ENCODE results near the gene SEMA3E.
"Not testable (repeated sequence)": the region's sequence is repeated elsewhere in the genome, so short reads cannot be mapped to it uniquely, and the experiment has no call there.

Gene SEMA3E

DNA sequence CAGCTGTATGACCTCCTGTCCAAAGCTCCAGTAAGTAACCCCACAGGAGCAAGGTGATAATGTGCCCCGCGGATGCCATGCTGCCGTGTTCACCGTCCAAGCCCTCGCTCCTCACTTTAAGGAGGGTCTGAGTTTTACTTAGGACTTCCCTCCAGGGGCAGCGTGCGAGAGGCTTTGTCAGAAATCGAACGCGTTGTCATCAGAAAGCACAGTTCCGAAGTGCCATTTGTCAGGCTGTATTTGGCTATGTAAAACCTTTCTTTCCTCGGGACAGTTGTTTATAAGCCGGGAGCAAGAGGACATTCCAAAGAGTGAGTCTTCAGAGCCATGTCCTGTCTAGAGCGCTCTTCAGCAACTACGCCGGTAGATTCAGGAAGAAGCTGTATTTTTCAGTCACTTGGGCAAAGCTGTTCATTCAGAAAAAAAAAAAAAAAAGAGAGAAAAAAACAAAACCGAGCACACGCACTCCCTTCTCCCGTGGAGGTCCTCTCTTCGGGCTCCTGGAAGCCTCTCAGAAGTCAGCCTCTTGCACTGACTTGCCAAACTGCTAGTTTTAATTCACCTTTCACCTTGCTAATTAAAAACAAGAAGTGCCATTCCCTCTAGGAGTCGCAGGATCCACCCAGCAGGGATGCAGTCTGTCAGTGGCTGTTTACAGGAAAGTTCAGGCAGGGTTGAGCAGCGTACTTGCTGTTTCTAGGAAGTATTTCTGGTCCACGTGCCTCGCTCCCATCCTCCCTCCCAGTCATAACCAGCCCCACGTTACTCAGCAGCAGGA is at the start of gene SEMA3E:
Gene SEMA3E, minus strand, starts transcription at position 676 of the 778 bp plus-strand sequence.
- DNase-seq (ENCODE audit: low read depth, low spot score): no peak

GRCh38 chr7:83697804-83698530 is 49.0 kb upstream of the SEMA3E start:
- DNase-seq (ENCODE audit: low read depth, low spot score): no peak

GRCh38 chr7:83696101-83696500 is 47.2 kb upstream of the SEMA3E start:
- DNase-seq (ENCODE audit: low read depth, low spot score): no peak

- no peak for DNase-seq (ENCODE audit: low read depth, low spot score)
Measured at GRCh38 chr7:83695128-83695960, 46.4 kb upstream of the SEMA3E start.

DNA sequence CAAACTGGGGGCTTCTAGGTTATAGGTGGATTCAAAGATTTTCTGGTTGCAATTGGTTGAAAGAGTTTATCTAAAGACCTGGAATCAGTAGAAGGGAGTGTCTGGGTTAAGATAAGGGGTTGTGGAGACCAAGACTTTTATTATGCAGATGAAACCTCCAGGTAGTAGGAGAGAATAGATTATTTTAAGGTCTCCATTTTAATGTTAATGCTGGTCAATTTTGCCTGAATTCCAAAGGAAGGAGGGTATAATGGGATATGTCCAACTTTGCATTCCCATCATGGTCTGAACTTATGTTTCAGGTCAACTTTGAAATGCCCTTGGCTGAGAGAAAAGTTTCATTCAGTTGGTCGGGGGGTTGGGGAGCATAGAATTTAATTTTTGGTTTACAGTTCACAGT is 44.3 kb upstream of the SEMA3E start:
- no peak for DNase-seq (ENCODE audit: low read depth, low spot score)

GRCh38 chr7:83691095-83691494 is 42.2 kb upstream of the SEMA3E start:
- no peak for DNase-seq (ENCODE audit: low read depth, low spot score)

GRCh38 chr7:83689855-83690254 is 40.9 kb upstream of the SEMA3E start:
- no peak for DNase-seq (ENCODE audit: low read depth, low spot score)

DNA sequence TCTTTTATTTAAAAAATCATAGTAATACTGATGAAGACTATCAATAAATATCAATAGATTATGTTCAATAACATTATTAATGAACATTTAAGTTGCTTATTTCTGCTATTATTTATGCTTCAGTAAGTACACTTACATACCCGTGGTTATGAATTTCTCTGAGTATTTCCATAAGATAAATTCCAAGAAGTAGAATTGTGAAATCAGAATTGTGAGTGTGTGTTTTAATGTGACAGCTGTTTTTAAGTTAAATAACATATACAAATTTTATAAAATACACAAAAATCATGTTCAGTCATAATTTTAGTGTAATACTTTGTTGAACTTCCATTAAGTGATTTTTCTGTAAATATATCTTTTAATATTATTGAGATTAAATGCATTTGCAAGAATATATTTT is 37.5 kb upstream of the SEMA3E start:
- no peak for DNase-seq (ENCODE audit: low read depth, low spot score)

- no peak for DNase-seq (ENCODE audit: low read depth, low spot score)
Measured at GRCh38 chr7:83684928-83685327, 36.0 kb upstream of the SEMA3E start.

- no peak for DNase-seq (ENCODE audit: low read depth, low spot score)
Measured at GRCh38 chr7:83681200-83681778, 32.4 kb upstream of the SEMA3E start.

- DNase-seq (ENCODE audit: low read depth, low spot score): no peak
Measured at GRCh38 chr7:83677180-83677866, 28.4 kb upstream of the SEMA3E start.

GRCh38 chr7:83673291-83673690 is 24.4 kb upstream of the SEMA3E start:
- not testable (repeated sequence) for DNase-seq (ENCODE audit: low read depth, low spot score)

DNA sequence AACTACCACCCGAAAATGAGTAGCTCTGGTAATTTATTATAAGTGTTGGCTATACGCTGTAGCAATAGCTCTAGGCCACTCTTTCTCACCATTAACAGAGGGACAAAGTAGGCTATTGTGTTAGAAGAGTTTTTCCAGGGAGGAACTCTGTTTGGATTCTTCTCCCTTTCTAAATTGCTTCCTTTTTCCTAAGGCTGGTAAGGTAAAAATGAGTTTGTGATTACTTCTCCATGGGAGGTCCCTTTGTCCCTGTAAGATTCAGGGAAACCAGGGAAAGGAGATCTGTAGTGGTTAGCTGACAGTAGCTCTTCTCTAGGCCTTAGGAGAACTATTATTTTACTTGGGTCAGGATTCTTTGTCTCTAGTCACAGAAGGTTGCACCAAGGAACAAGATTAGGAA is 23.2 kb upstream of the SEMA3E start:
- no peak for DNase-seq (ENCODE audit: low read depth, low spot score)

- no peak for DNase-seq (ENCODE audit: low read depth, low spot score)
Measured at GRCh38 chr7:83663131-83663530, 14.2 kb upstream of the SEMA3E start.

- DNase-seq (ENCODE audit: low read depth, low spot score): no peak
Measured at GRCh38 chr7:83658126-83658525, 9.2 kb upstream of the SEMA3E start.

GRCh38 chr7:83655951-83656556 is 7.1 kb upstream of the SEMA3E start:
- DNase-seq (ENCODE audit: low read depth, low spot score): no peak

GRCh38 chr7:83652481-83652880 is 3.5 kb upstream of the SEMA3E start:
- no peak for DNase-seq (ENCODE audit: low read depth, low spot score)

DNA sequence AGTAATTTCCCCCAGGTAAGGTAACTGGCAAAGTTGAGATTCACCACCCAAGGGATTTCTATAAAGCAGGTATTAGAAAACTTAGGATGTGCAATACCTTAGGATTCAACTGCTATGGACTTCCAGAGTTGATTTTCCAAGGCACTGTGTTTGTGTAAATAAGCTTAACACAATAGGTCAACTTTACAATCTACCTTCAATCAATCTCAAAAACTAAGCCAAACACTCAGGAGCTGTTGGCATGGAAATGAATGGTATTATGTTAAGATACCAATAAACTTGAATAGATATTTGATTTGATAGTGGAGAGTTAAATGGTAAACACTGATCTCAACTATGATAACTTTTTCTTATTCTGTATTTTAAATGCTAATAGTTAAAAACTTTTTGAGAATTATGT is 762 bp upstream of the SEMA3E start:
- DNase-seq (ENCODE audit: low read depth, low spot score): no peak

DNA sequence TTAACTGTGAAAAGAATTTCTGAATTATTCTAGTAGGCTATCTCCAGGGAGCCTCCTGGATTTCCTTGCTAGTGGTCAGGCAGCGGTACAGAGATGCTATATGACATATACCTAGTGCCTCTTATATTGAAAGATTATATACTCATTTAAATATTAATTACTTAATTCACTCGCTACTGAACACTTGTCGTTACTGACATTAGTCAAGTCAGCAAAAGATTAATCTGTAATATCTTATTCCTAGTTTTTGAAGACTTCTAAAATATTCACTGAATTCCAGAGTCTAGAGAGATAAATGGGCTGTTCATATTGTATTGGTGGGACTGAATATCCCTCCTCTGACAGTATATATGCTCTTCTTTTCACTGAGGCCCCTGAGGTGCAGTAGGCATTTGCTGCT is 2.9 kb downstream of the SEMA3E start:
- no peak for DNase-seq (ENCODE audit: low read depth, low spot score)

DNA sequence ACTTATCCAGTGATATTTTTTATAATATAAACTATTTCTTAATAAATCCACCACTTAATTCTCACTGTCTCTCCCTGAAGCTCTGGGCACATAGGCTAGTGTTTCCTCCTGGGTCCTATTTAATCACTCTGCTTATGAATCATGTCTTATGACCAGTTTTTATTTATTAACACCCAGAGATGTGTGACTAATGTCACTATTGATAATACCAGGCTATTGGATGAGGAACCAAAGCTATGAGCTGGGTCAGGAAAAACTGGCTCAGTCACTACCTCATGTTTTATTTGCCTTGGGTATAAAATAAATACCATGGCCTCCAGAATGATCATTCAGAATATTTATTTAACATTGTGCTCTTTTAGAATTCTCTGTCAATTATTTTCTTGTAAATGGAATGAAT is 5.2 kb downstream of the SEMA3E start:
- no peak for DNase-seq (ENCODE audit: low read depth, low spot score)

DNA sequence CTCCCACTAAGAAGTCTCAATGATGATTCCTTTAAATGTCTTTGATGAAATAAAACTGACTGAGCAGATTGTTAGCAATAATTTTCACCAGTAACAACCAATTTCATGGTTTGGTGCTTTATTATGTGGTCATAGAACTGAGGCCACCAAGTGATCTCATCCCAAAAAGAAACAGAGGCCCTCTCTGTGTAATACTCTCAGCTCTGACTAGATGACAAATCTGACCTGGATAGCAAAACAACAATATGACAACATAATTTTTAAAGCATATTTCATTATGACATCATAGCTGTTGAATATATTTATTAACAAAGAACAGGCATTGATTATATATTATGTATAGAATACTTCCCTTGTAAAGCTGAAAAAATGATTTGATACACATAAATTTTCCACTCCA is 5.9 kb downstream of the SEMA3E start:
- DNase-seq (ENCODE audit: low read depth, low spot score): no peak
